GM18868 (cell line): ENCODE data around the gene RFLNA.
"Not testable (repeated sequence)": the region's sequence is repeated elsewhere in the genome, so short reads cannot be mapped to it uniquely, and the experiment has no call there.

Experiments
- ATAC-seq: cut with Tn5 transposase; IDR thresholded peaks from one replicate; pipeline ENCODE4 v1.9.1; 2021; ENCODE audit warnings: mild to moderate bottlenecking, moderate library complexity; ENCODE audit not compliant: unreplicated experiment

The RFLNA gene

GRCh38 chr12:124282287-124282686 is 12.6 kb upstream of the RFLNA start:
- ATAC-seq: no peak

DNA sequence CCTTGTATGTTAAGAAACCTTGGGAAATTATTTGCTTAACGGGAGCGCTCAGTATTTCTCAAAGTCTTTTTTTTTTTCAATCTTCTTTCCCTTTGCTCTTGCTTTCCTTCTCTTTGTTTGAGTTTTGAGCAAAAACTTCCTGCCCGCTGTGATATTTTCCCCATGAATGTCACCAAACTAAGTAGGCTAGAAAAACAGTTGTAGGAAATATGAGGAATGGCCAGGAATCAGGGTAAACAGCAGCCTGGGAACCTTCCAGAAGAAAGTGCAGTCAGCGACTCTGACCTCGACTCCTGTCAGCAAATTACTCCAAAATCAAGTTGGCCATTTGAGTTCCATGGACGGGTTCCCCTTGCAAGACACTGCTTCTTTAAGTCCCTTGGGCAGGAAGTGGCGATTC is 11.6 kb upstream of the RFLNA start:
- ATAC-seq: no peak

DNA sequence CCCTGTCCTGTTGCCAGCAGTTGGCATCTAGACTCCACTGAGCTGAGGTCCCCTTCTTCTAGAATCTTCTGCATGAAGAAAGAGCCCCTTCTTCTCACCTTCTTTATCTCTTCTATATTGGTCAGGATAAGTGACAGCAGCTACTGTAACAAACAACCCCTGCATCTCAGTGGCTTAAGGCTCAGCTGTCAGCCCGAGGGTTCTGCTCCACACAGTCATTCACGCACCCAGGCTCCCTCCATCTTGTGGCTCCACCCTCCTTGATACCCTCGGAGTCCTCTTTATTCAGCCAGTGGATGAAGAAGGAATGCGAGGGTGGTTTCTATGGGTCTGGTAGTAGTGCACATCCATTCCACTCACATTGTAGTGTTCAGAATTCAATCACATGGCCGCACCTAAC is 10.5 kb upstream of the RFLNA start:
- no peak for ATAC-seq

- no peak for ATAC-seq
Observed at GRCh38 chr12:124286414-124286813, 8.5 kb upstream of the RFLNA start.

GRCh38 chr12:124286971-124287370 is 7.9 kb upstream of the RFLNA start:
- ATAC-seq: no peak

DNA sequence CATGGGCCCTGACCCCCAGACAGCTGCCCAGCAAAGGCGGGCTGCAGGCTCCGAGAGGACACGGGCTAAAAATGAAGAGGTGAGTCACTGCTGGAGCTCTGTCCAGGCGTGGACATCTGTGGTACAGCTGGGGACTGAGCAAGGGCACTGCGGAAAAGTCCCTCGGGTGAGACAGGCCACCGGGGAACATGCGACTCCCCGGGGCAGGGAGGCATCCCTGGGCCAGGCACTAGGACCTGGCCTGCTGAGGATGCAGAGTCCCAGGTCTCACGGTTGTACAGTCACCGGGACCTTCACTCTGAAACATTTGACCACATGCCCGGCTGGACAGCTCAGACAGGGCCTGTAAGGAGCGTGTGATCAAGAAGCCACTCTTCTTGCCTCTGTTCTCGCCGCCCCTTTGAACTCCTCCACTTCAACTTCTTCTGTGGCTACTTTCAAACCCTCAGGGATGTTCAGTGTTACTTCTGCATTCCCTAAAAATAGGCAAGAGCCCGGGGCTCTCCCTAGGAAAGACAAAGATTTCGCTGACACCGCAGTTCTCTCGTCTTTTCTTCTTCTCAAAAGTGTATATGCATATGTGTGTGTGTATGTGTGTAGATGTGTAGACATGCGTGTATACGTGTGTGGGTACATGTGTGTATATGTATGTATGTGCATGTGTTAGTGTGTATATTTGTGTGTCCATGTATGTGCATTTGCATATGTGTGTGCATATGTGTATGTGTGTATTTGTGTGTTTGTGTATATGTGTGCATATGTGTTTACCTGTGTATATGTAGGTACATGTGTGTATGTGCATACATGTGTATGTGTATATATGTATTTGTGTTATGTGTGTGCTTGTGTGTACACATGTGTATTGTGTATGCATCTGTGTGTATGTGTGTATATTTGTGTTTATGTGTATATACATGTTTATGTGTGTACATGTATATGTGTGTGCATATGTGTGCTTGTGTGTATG is 5.0 kb upstream of the RFLNA start:
- ATAC-seq: no peak

DNA sequence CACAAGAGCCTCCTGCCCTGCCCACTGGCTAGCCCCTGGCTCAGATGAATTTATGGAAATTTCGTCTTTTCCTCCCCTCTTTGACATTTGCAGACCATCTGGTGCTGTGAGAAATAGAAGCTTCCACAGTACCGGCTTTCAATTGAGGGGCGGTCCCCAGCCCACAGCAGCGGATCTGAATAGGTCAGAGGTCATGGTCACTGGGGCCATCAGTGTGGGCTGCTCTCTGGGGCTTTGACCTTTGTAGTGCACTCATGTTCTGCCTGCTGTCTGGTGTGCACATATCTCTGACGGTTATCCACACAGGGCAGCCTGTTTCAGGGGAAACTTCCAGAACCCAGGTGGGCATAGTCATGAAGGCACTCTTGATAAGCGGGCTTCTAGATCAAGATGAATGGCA is 2.5 kb upstream of the RFLNA start:
- ATAC-seq: no peak

DNA sequence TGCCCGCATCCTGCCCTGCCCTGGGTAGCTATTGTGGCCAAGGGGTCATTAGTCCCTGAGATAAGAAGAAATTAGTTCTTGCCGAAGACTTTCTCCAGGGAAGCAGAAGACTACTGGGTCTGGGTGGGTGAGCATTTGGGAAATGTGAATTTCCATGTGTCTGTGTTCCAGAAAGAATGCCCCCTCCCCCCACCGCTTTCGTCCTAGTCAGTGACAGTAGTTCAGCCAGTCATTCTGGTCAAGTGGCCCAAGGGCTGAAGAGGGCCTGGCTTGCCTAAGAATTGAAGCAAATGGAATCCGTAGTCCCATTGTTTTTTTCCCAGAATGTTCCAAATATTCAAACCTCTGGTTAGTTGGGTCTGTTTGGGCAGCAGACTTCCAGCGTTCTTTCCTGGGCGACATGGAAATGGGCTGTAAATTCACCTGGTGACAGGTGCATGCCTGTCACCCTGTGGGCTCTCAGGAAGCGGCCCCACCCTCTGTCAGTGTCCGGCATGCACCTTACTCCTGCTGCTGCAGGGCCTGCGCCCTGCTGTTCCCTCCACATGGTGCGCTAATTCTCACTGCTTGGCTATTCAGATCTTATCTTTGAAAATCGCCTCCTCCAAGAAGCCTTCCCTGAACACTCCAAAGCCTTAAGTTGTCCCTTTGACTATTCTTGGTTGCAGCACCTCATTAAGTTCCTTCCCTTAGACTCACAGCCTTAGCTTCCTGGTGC is 1.4 kb upstream of the RFLNA start:
- ATAC-seq: no peak

DNA sequence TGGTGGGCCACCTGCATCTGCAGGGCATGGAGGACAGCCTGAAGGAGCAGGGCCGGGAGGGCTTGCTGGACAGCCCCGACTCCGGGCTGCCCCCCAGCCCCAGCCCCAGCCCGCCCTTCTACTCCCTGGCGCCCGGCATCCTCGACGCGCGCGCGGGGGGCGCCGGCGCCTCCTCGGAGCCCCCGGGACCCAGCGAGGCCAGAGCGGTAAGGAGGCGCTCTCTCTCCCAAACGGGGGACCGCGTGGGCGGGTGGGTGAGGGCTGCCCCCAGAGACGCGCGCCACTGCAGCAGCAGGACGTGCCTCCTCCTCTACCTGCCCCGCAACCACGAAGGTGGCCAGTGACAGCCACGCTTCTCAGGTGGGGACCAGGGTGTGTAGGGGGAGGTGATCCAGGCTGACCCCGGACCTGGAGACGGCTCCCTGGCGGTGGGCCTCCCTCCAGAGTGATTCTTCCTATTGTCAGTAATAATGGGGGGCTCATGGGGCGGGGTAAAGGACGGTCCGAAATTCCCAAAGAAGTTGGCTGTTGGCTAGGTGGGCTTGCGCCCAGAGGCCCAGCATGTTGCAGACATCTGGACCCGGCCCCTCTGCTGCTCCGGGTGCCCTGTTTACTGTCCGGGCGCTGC is 652 bp downstream of the RFLNA start:
- ATAC-seq: no peak

DNA sequence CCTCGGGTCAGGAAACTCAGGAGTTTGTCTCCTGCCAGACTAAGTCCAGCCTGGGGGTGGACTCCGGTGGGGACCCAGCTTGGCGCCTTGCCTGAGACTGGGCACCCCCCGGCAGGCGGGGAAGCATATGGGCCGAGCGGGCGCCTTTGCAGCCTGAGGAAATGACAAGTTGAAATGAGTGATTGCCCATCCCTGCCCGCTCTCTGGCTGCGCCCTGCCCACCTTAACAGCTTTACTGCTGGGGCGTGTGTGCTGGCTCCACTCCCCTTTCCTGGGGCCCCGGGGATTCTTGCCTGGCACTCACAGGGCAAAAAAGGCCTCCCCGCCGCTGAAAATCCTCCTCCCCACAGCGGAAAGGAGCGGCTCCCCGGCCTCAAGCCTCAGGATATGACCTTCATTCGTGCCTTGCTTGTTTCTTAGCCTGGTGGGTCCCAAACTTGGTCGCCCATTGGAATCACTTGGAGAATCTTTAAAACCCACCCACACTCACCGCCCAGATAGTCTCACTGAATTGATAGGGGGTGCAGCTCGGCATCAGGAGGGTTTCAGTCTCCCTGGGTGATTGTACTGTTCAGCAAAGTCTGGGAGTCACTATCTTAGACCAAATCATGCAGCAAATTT is 1.5 kb downstream of the RFLNA start:
- no peak for ATAC-seq

- no peak for ATAC-seq
Observed at GRCh38 chr12:124296916-124297351, 2.0 kb downstream of the RFLNA start.

- no peak for ATAC-seq
Observed at GRCh38 chr12:124297389-124297788, 2.5 kb downstream of the RFLNA start.

DNA sequence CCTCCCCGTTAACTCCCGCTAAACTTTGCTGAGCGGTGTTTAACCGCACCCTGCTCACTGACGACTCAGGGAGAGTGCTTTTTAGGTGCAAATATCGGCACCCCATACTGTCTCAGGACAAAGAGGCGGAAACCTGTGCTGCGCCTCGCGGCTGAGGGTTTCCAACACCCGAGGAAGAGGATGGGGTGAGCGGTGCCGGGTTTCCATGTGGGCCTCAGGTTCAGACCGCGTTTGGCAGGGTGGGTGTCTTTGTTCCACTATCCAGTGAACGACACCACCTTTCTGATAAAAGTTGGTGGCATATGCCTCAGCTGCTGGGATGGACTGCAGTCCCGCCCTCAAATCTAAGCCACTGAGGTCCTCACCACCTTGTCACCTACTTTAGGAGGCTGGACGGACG is 3.0 kb downstream of the RFLNA start:
- ATAC-seq: no peak

- ATAC-seq: no peak
Observed at GRCh38 chr12:124298685-124299410, 4.0 kb downstream of the RFLNA start.

GRCh38 chr12:124299628-124300388 is 4.9 kb downstream of the RFLNA start:
- no peak for ATAC-seq

GRCh38 chr12:124300657-124301056 is 5.8 kb downstream of the RFLNA start:
- not testable (repeated sequence) for ATAC-seq

DNA sequence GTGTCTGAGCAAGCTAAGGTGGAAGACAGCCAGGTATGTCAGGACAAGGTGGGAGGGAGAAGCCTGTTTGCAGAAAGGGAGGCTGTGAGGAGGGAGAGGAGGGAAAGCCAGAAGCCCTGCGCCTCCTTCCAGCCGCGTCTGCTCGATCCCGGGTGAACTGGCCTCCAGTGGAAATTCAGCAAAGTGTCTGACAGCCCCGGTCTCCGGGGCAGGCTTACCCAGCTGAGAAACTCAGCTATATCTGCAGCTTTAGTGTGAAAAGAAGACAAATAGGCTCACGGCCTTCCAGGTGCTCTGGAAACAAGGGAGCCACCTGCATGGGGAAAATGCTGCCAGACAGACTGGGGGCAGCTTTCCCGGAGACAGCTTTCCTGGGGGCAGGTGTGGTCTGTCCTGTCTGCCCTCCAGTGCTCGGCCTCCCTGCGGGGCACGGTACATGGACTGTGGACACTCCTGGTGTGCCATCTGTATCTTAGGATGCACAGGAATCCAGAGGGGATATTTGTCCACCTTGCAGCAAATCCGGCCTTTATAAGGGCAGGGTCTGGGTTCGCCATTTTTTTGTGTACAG is 6.3 kb downstream of the RFLNA start:
- ATAC-seq: no peak

- no peak for ATAC-seq
Observed at GRCh38 chr12:124302241-124302806, 7.4 kb downstream of the RFLNA start.
